HG03025 (cell line): ENCODE measurements around the gene PINLYP.
"Not testable (repeated sequence)": the region's sequence is repeated elsewhere in the genome, so short reads cannot be mapped to it uniquely, and the experiment has no call there.

ENCODE experiments used
- ATAC-seq: cut with Tn5 transposase; IDR thresholded peaks from one replicate; pipeline ENCODE4 v1.9.1; 2021; ENCODE audit warnings: mild to moderate bottlenecking, moderate library complexity; ENCODE audit not compliant: unreplicated experiment, low FRiP score

The PINLYP gene

DNA sequence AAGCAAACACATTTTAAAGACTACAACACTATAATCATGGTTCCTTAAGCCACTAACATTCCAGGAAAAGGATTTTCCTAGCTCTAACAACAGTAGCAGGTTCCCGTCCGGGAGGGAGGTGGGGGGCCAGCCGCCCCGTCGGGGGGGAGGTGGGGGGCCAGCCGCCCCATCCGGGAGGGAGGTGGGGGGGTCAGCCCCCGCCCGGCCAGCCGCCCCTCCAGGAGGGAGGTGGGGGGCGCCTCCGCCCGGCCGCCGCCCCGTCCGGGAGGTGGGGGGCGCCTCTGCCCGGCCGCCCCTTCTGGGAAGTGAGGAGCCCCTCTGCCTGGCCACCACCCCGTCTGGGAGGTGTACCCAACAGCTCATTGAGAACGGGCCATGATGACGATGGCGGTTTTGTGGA lies 27.7 kb upstream of the PINLYP start:
- not testable (repeated sequence) for ATAC-seq

- no peak for ATAC-seq
Measured at GRCh38 chr19:43548706-43549105, 26.9 kb upstream of the PINLYP start.

DNA sequence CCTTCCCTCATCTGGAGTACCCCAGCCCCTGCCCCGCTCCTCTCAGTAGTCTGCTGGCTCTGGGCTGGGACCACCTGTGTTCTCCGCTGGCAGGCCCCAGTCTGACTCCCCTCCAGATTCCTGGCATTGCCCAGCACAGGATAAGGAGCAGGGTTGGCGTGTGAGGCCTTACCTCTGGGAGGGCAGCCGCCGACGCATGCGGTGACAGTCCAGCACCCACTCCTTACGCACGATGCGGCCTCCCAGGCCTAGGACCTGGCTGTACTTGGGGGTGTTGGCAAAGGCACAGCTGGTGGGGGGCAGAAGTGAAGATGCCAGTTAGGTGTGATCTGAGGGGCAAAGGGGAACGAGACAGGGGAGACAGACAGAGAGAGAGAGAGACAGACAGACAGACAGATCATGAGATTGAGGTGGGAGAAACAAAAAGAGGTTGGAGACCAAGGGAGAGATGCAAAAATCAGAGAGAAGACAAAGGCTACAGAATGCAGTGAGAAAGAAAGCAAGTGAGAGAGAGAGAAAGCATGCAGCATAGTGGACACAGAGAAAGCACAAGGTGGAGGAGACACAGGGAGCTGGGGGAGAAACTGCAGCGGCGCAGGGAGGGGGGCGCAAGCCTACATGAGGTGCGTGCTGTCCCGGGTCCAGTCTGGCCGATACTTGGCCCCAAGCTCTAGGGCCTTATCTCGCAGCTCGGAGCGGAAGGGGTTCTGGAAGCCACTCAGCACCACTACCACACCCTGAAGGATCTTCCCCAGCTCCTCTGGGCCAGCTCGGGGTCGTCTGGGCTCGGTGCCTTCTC lies 24.0 kb upstream of the PINLYP start:
- ATAC-seq: no peak

DNA sequence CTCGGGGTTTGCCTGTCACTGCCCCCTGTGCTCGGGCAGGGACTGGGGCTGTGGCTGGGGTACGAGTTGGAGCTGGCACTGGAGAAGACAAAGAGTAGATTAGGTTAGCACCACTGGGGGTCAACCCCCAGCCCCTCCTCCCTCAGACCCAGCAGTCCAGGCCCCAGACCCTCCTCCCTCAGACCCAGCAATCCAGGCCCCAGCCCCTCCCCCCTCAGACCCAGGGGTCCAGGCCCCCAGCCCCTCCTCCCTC lies 23.5 kb upstream of the PINLYP start:
- ATAC-seq: no peak

- ATAC-seq: no peak
Measured at GRCh38 chr19:43552616-43553015, 23.0 kb upstream of the PINLYP start.

DNA sequence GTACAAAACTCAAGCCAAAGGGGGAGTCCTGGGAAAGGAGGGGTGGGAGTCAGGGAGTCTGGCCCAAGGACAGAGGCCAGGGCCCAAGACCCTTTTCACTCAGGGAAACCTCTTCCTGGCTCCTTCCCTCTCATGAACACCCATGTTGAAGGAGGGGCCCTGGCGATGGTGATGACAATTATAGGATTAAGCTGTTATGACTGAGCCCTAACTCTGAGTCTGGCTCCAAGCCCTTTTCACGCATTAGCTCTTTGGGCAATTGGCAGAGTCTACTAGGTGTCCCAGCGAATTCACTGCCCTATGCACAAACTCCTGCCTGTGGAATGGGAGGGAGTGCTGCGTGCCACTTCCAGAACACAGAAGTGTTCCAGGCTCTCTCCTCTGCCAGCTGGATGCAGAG lies 21.9 kb upstream of the PINLYP start:
- ATAC-seq: no peak

DNA sequence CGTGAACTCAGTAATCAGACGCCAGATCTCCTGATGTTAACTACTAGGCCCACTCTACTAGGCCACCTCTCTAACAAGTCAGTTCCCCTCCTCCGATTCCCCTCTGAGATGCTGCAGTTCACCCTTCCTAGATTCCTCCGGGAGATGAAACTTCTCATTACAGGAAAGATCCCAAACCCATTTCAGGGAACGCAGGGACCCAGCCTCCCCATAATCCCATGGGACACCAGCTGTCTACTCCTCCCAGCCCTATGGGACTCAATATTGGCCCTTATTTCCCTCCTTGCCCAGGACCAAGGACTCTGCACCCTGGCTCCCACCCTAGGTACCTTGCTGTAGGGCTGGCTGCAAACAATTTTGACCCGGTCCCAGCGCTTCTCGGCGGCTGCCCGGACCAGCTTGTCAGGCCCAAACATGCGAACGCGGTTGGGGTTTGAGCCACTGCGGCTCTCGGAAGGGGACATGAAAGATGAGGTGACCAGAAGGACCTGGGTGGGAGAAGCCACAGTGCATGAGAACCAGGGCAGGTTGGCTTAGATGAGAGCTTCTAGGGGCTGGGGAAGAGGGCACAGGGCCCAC lies 21.2 kb upstream of the PINLYP start:
- ATAC-seq: no peak

DNA sequence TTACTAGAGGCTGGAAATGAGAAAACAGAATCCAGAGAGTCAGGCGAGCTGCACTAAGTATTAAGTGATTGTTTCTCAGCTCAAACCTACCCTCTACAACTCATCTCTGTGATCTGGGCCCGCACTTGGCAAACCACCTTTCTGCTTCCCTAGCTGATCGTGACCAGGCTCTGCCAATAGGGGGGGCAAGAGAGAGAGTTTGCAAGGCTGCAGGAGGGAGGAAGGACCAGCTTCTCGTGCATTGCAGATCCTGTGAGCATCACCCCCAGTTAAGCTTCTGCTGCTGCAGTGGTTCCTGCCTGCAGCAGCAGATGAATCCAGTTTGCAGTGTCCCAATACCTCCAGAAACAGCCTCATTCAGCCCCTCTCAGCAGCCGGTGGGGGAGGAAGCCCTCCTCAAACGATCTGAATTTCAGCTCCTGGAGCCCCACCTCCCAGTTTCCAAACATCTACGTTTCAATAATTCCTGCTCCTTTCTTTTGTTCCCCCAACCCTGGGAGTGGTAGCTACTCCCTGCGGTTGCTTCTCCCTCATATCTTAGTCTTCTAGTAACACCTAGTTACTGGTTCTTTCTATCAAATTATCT lies 20.3 kb upstream of the PINLYP start:
- no peak for ATAC-seq

GRCh38 chr19:43560687-43561086 lies 14.9 kb upstream of the PINLYP start:
- no peak for ATAC-seq

DNA sequence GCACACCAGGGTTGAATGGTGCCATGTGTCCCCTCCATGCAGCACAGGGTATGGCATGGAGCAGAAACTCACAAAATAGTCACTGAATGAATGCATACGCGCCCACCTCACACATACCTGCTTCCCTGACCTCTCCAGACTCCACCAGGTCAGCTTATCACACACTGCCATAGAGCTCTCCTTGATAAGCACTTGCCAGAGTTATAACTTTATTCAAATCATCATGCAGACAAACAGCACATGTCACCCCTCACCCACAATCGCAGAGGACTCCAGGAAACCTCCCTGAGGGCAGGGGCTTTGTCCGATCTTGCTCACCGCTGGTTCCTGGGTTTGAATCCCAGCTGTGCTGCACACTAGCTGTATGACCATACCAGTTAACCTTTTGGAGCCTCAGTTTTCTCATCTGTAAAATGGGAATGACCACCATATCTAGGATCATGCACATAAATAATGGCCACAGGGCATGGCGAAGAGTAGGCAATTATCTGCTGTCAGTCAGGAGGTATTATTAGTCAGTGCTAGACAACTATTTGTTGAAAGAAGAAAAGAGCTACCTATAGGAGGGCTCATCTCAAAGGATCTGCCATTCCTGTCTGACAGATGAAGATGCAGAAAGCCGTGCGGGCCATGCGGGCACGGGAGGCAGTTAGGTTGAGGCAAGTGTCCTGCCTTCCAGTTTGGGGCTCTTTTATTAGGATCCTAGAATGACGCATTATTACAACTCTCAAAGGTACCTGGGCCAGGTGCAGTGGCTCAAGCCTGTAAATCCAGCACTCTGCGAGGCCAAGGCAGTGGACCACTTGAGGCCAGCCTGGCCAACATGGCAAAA lies 14.2 kb upstream of the PINLYP start:
- no peak for ATAC-seq

GRCh38 chr19:43562226-43562697 lies 13.3 kb upstream of the PINLYP start:
- ATAC-seq: no peak

GRCh38 chr19:43562698-43563241 lies 12.8 kb upstream of the PINLYP start:
- no peak for ATAC-seq

- no peak for ATAC-seq
Measured at GRCh38 chr19:43563816-43564457, 11.7 kb upstream of the PINLYP start.

- no peak for ATAC-seq
Measured at GRCh38 chr19:43564800-43565199, 10.8 kb upstream of the PINLYP start.

DNA sequence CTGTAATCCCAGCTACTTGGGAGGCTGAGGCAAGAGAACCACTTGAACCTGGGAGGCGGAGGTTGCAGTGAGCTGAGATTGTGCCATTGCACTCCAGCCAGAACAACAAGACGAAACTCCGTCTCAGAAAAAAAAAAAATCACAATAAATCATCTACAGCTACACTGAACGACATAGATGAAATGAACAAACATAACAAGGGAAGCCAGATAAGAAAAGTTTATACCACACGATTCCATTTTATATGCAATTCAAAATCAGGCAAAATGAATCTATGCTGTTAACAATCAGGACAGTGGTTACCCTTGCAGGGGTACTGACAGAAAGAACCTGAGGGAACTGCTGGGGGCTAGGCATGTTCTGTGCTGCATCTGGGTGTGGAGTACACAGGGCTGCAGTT lies 5.9 kb upstream of the PINLYP start:
- ATAC-seq: no peak

DNA sequence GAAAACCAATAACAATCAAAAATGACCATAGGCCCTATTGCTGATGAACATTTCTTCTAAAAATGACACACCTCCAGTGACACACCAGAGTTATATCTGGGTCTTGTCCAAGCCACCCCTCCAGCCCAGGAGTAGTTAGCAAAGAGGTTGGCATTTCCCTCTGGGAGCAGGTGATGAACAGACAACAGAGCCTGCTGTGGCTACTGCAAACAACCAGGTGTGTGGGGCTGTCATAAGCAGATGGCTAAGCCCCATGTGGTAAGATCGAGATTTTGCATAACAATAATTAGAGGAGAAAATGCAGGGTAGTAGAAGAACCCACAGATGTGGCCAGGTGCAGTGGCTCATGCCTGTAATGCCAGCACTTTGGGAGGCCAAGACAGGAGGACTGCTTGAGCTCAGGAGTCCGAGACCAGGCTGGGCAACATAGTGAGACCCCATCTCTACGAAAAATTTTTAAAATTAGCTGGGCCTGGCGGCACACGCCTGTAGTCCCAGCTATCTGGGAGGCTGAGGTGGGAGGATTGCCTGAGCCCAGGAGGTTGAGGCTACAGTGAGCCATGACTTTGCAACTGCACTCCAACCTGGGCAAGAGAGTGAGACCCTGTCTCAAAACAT lies 5.3 kb upstream of the PINLYP start:
- no peak for ATAC-seq

DNA sequence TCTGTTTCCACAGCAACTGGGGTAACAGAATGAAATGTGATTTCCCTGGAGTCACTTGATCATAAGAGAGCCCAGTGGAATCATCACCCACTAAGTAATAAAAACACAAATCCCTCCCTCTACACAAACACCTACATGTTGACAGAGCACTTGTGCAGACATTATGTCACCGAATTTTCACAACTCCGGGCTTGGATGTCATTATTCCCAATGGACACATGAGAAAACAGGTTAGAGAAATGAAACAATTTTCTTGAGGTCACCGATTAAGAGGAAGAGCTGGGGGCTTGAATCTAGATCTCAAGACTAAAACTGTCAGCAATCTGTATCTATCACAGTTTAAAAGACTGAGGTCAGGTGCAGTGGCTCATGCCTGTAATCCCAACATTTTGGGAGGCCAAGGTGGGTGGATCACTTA lies 3.4 kb upstream of the PINLYP start:
- no peak for ATAC-seq

DNA sequence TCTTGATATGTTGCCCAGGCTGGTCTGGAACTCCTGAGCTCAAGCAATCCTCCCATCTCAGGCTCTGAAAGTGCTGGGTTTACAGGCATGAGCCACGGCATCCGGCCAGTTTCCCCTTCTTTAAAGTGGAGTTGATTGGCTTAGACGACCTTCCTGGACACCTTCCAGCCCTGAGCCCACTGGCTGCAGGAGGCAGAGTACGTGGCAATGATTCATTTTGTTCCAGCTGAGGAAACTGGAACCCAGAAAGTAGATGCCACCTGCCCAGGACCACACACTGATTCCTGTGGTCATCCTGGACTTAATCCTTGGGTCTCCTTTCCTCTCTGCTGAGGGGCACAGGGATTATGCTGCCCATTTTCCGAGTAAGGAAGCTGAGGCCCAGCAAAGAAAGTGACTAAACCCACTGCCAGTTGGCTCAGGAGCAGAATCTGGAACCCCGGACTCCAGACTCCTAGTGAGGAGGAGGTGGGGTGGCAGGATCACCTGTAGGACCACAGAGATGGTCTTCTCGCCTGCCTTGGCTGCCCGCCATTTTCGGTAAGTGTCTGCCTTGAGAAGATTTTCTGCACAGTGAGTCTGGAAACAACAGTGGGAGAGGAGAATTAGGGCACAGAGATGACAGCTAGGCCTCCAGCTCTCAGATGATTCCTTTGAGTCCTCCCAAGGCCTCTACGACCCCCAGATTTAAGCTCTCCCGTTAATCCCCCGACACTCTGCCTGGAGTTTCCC lies 1.0 kb upstream of the PINLYP start:
- no peak for ATAC-seq
